ENCODE results near the gene PRDM1. TPM values are rescaled to one million over a fixed set of nuclear protein-coding genes. Genes with fewer than 3 reads are reported as not detected.

Gene PRDM1
- total RNA-seq, 1 donor from 2014 or later: 16.4 TPM

- ATAC-seq (ENCODE audit: low read depth) (no peak), DNase-seq (no peak)
- Mint-ChIP-seq H3K36me3 (ENCODE audit: low read depth) (no peaks in the 10 kb centered on the region), H3K9me3 (no peaks in the 10 kb centered on the region), H3K4me1 (peaks cover 5% of the 10 kb centered on the region), H3K27me3 (peaks cover 14% of the 10 kb centered on the region), H3K27ac (no peak overlapping the region), H3K4me3 (no peak overlapping the region)
- intact Hi-C loops (cut with micrococcal nuclease): no loop called here
- TF ChIP-seq CTCF (IDR thresholded peaks at IDR 0.05): no peak
- ChIA-PET POLR2A (no interaction called here), CTCF (no interaction called here)
These were observed 9.0 kb upstream of the PRDM1 start for GRCh38 chr6:106077170-106077569.

GRCh38 chr6:106077881-106078280, 8.3 kb upstream of the PRDM1 start:
- intact Hi-C loops (cut with micrococcal nuclease): no loop called here
- H3K4me1 Mint-ChIP-seq: peaks cover 5% of the 10 kb centered on the region
- H3K27me3 Mint-ChIP-seq: peaks cover 14% of the 10 kb centered on the region
- DNase-seq (no peak), ATAC-seq (ENCODE audit: low read depth) (no peak)
- no peak overlapping the region for H3K4me3 Mint-ChIP-seq
- H3K36me3 Mint-ChIP-seq (ENCODE audit: low read depth): no peaks in the 10 kb centered on the region
- H3K27ac Mint-ChIP-seq: no peak overlapping the region
- no peaks in the 10 kb centered on the region for H3K9me3 Mint-ChIP-seq
- CTCF ChIA-PET: no interaction called here
- TF ChIP-seq CTCF (IDR thresholded peaks at IDR 0.05): no peak
- POLR2A ChIA-PET: no interaction called here

- no peak for DNase-seq
- POLR2A ChIA-PET: interaction anchor here (0.5 kb wide), 1 partner anchor 57 kb away, joined by 3 read pairs; no protein-coding TSS in a partner anchor
- peaks cover 18% of the 10 kb centered on the region for H3K4me1 Mint-ChIP-seq
- no peak overlapping the region for H3K27ac Mint-ChIP-seq
- H3K27me3 Mint-ChIP-seq: peaks cover 14% of the 10 kb centered on the region
- no peak overlapping the region for H3K4me3 Mint-ChIP-seq
- CTCF ChIA-PET: no interaction called here
- no peak for TF ChIP-seq CTCF (IDR thresholded peaks at IDR 0.05)
- no peaks in the 10 kb centered on the region for H3K9me3 Mint-ChIP-seq
- intact Hi-C loops (cut with micrococcal nuclease): no loop called here
- no peak for ATAC-seq (ENCODE audit: low read depth)
- H3K36me3 Mint-ChIP-seq (ENCODE audit: low read depth): no peaks in the 10 kb centered on the region
These were observed 6.0 kb upstream of the PRDM1 start for GRCh38 chr6:106079961-106080762.

GRCh38 chr6:106080763-106081095, 5.4 kb upstream of the PRDM1 start:
- Mint-ChIP-seq H3K27me3 (peaks cover 14% of the 10 kb centered on the region), H3K27ac (no peak overlapping the region), H3K9me3 (no peaks in the 10 kb centered on the region), H3K36me3 (ENCODE audit: low read depth) (no peaks in the 10 kb centered on the region), H3K4me1 (peaks cover 24% of the 10 kb centered on the region), H3K4me3 (no peak overlapping the region)
- ChIA-PET POLR2A (no interaction called here), CTCF (no interaction called here)
- DNase-seq (no peak), ATAC-seq (ENCODE audit: low read depth) (no peak)
- TF ChIP-seq CTCF (IDR thresholded peaks at IDR 0.05): no peak
- intact Hi-C loops (cut with micrococcal nuclease): no loop called here

- Mint-ChIP-seq H3K27ac (no peak overlapping the region), H3K9me3 (no peaks in the 10 kb centered on the region), H3K4me1 (peaks cover 32% of the 10 kb centered on the region), H3K27me3 (peaks cover 14% of the 10 kb centered on the region), H3K36me3 (ENCODE audit: low read depth) (no peaks in the 10 kb centered on the region), H3K4me3 (no peak overlapping the region)
- intact Hi-C loops (cut with micrococcal nuclease): no loop called here
- no peak for TF ChIP-seq CTCF (IDR thresholded peaks at IDR 0.05)
- ATAC-seq (ENCODE audit: low read depth): no peak
- no peak for DNase-seq
- ChIA-PET CTCF (no interaction called here), POLR2A (no interaction called here)
These were observed 4.4 kb upstream of the PRDM1 start for GRCh38 chr6:106081715-106082114.

Measured in activated B cell treated with CpG ODN at 0.5 μM for 24 hours (primary cell).